Activated CD8-positive, alpha-beta T cell treated with anti-CD3 and anti-CD28 coated beads, Interleukin-2, amount 10 ng/mL, durations not matched to agents 7 days and 5 days (primary cell): ENCODE data around the gene SIK1. TPM values are rescaled to one million over a fixed set of nuclear protein-coding genes. Genes with fewer than 3 reads are reported as not detected.
"Not testable (repeated sequence)": the region's sequence is repeated elsewhere in the genome, so short reads cannot be mapped to it uniquely, and the experiment has no call there.

Experiments used
- ATAC-seq: fragments of 150-1000 bp; cut with Tn5 transposase; one replicate; pipeline ENCODE4 v1.10.0; 2021; ENCODE audit warnings: moderate library complexity
- CTCF ChIA-PET: fragments of 350-600 bp; sonication (Branson Sonifier 250); formaldehyde crosslinking; loops from one replicate; lab custom pipeline; 2021; ENCODE audit warnings: antibody characterized with exemption; lab: Charles Lee
- POLR2A ChIA-PET: fragments of 350-600 bp; sonication (Branson Sonifier 250); formaldehyde crosslinking; loops from one replicate; lab custom pipeline; 2021; ENCODE audit warnings: antibody characterized with exemption; lab: Charles Lee
- DNase-seq: peaks from one replicate; pipeline ENCODE4 v3.0.0-alpha.2; 2020
- H3K27ac Mint-ChIP-seq: one replicate; pipeline ENCODE4 v1.8.0; 2021; ENCODE audit warnings: mild to moderate bottlenecking, mixed read lengths
- H3K27me3 Mint-ChIP-seq: one replicate; pipeline ENCODE4 v1.8.0; 2021; ENCODE audit warnings: low read depth, mixed read lengths
- H3K36me3 Mint-ChIP-seq: one replicate; pipeline ENCODE4 v1.8.0; 2021; ENCODE audit warnings: low read depth, mixed read lengths
- H3K4me1 Mint-ChIP-seq: one replicate; pipeline ENCODE4 v1.8.0; 2021; ENCODE audit warnings: low read depth, mixed read lengths
- H3K4me3 Mint-ChIP-seq: one replicate; pipeline ENCODE4 v1.8.0; 2021; ENCODE audit warnings: mild to moderate bottlenecking, mixed read lengths
- H3K9me3 Mint-ChIP-seq: one replicate; pipeline ENCODE4 v1.8.0; 2022; ENCODE audit warnings: mixed read lengths; ENCODE audit not compliant: insufficient read depth
- total RNA-seq, 2 experiments: library from RNA; stranded (reverse); gene quantifications; one replicate each; pipeline ENCODE4 v1.2.3, GENCODE V29; 2021

The SIK1 gene
- 10 to 100 TPM; 30.1 to 31.5 TPM for total RNA-seq

DNA sequence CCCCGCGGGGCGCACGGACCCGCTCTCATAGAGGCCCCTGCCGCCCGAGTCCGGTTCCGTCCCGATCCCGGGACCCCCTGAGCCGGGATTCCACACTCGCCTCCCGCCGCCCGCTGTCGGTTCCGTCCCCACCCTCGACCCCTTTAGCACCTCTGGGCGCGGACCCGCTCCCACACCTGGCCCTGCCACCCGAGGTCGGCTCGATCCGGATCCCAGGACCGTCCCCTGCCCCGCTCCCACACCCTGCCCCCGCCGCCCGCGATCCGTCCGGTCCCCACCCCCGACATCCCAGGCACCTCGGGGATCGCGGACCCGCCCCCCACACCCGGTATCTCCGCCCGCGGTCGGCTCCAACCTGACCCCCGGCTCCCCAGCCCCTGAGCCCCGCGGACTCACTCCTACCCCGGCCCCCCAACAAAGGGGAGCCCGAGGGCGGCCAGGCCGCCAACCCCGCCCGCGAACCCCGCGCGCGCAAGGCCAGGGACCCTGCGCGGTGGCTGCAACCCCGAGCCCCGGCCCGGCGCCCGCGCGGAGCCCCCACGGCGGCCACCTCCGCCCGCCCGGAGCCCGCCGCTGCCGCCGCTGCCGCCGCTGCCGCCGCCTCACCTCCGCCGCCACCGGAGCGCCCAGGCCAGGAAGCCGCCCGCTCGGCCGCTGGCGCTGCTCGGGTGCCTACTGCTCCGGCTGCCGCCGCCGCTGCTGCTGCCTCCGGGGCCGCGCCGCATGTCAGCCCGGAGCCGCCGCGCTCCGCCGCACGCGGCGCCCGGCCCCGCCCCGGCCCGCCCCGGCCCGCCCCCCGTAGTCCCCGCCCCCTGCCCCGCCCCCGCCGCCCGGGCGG lies at the start of gene SIK1:
SIK1 (minus strand) TSS at position 728 of the 838 bp plus-strand sequence. CDS start 953 bp downstream, outside the sequence.
- H3K27ac Mint-ChIP-seq, CTCF ChIA-PET, H3K4me3 Mint-ChIP-seq, H3K4me1 Mint-ChIP-seq, H3K27me3 Mint-ChIP-seq, H3K36me3 Mint-ChIP-seq, POLR2A ChIA-PET, H3K9me3 Mint-ChIP-seq, DNase-seq: not testable (repeated sequence)
- ATAC-seq = peak; percentile 81

DNA sequence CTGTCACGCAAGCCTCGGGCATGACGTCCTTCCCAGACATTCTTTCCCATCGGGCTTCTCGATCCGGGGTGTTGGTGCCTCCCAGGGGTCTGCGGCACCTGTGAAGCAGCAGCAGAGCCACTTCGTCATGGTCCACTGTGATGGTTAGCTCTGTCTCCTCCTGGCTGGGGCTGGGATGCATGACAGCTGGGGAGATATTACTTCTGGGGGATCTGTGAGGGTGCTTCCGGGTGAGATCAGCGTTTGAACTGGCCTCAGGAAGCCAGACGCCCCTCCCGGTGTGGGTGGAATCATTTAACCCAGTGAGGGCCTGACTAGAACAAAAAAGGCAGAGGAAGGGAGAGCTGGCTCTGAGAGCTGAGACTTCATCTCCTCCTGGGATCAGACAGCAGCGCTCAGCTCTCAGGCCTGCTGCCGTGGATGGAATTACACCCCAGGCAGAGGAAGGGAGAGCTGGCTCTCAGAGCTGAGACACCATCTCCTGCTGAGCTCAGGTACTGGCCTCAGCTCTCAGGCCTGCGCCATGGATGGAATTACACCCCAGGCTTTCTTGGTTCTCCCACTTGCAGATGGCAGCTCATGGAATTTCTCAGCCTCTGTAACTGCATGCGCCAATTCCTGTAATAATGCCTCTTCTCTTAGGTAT lies 44.8 kb upstream of the SIK1 start:
- DNase-seq, H3K9me3 Mint-ChIP-seq, CTCF ChIA-PET, H3K27me3 Mint-ChIP-seq, ATAC-seq, H3K4me3 Mint-ChIP-seq, H3K36me3 Mint-ChIP-seq, POLR2A ChIA-PET, H3K27ac Mint-ChIP-seq, H3K4me1 Mint-ChIP-seq: not testable (repeated sequence)

- POLR2A ChIA-PET, H3K36me3 Mint-ChIP-seq, H3K27me3 Mint-ChIP-seq, ATAC-seq, H3K4me1 Mint-ChIP-seq, H3K4me3 Mint-ChIP-seq, H3K27ac Mint-ChIP-seq, CTCF ChIA-PET, H3K9me3 Mint-ChIP-seq, DNase-seq: not testable (repeated sequence)
Measured at GRCh38 chr21:43469719-43470458, 43.0 kb upstream of the SIK1 start.

- no peaks in the 10 kb centered on the region for H3K4me1 Mint-ChIP-seq
- DNase-seq = peak; percentile 20
- H3K9me3 Mint-ChIP-seq = no peaks in the 10 kb centered on the region
- ATAC-seq = no peak
- ChIA-PET CTCF (no interaction called here), POLR2A (no interaction called here)
- peak overlapping the region; percentile 86 for H3K27ac Mint-ChIP-seq
- H3K36me3 Mint-ChIP-seq = no peaks in the 10 kb centered on the region
- no peaks in the 10 kb centered on the region for H3K27me3 Mint-ChIP-seq
- H3K4me3 Mint-ChIP-seq = peak overlapping the region; percentile 36
Measured at GRCh38 chr21:43467785-43468184, 40.9 kb upstream of the SIK1 start.

DNA sequence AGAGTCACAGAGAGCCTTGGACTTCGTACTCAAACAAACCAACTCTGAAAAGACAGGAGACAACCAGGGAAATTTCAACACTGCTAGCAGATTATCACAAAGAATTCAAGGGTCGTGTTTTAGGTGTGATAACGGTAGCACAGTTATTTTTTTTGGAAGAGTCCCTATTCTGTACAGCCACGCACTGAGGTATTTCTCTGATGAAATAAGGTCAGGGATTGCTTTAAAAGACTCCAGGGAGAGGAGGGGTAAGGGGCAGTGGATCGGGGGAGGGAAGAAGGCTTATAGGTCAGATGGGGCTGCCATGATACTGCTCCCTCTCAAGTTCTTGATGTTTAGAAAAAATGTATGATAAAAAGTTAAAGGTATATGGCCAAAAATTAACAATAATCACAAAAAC lies 38.2 kb upstream of the SIK1 start:
- DNase-seq, H3K36me3 Mint-ChIP-seq, H3K9me3 Mint-ChIP-seq, H3K27ac Mint-ChIP-seq, H3K27me3 Mint-ChIP-seq, H3K4me3 Mint-ChIP-seq, H3K4me1 Mint-ChIP-seq, POLR2A ChIA-PET, ATAC-seq, CTCF ChIA-PET: not testable (repeated sequence)

DNA sequence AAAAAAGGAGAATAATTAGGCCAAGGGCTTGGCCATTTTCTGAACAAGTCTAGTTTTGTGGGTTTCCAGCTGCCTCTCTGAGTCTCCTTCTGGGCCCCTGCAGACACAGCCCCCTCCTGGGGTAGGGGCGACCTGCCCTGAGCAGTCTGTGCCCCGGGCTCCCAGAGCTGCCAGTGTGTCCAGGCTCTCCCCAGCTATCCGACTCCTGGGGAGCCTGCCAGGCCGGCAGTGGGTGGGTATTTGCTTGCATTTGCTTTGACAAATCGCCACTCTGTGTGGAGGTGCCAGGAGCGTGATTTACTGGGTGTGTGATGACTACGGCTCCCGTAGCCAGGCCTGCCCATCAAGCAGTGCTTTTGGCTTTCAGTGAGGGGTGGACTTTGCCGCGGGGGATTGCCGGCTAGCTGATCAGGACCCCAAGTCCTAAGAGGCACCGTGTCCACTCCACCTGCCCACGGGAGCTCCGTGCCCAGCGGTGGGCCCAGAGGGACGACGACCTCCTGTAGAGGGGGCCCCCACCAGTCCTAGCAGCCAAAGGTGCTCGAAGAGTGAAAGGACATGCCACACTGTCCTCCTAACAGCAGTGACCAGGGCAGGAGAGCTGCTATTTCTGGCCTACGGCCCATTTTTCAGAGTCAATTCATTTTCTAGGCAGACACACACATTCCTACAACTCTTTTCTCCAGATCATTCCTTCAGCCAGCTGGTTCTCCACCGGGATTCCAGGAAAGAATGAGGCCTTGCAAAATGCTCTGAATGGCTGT lies 36.7 kb upstream of the SIK1 start:
- H3K4me1 Mint-ChIP-seq, H3K27ac Mint-ChIP-seq, H3K36me3 Mint-ChIP-seq, POLR2A ChIA-PET, H3K27me3 Mint-ChIP-seq, ATAC-seq, DNase-seq, H3K4me3 Mint-ChIP-seq, H3K9me3 Mint-ChIP-seq, CTCF ChIA-PET: not testable (repeated sequence)

DNA sequence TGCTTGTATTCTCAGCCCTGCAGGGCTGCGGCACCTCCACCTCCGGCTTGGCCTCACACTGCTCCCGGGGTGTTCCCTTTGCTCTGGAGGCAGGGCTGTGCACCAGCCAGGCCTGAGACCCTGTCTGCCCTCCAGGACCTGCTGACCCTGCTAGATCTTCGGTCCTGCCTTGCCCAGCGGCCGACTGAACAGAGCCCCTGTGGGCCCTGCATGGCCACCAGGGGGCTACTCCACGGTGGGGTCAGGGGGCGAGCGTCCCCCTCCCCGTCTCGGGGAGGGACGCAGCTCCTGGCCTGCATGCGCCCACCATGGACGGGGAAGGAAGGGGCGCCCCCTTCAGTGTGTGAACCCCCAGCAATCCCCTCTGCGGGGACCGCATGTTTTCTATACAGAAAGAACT lies 36.0 kb upstream of the SIK1 start:
- POLR2A ChIA-PET, DNase-seq, ATAC-seq, CTCF ChIA-PET, H3K36me3 Mint-ChIP-seq, H3K27ac Mint-ChIP-seq, H3K4me3 Mint-ChIP-seq, H3K9me3 Mint-ChIP-seq, H3K27me3 Mint-ChIP-seq, H3K4me1 Mint-ChIP-seq: not testable (repeated sequence)

DNA sequence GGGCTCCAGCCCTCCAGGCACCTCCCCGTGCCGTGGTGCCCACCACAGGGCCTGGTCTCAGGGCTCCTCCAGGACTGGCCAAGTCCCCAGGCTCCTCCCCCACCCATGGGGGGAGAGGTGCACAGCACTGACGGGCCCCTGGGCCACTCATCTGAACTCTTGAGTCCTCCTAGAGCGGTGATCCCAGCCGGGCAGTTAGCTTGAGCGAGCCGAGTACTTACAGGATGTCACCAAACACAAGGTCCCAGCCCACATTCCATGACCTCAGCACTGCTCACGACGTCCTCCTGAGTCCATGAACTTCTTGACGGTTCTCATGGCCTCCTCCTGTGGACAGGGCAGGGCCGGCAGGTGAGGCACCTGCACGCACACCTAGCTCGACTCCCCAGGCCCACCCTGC lies 33.5 kb upstream of the SIK1 start:
- H3K4me3 Mint-ChIP-seq, H3K9me3 Mint-ChIP-seq, H3K4me1 Mint-ChIP-seq, H3K36me3 Mint-ChIP-seq, POLR2A ChIA-PET, CTCF ChIA-PET, ATAC-seq, H3K27ac Mint-ChIP-seq, H3K27me3 Mint-ChIP-seq, DNase-seq: not testable (repeated sequence)

GRCh38 chr21:43458995-43459394 lies 32.1 kb upstream of the SIK1 start:
- H3K9me3 Mint-ChIP-seq, H3K27me3 Mint-ChIP-seq, H3K4me1 Mint-ChIP-seq, POLR2A ChIA-PET, H3K36me3 Mint-ChIP-seq, H3K27ac Mint-ChIP-seq, H3K4me3 Mint-ChIP-seq, ATAC-seq, DNase-seq, CTCF ChIA-PET: not testable (repeated sequence)

DNA sequence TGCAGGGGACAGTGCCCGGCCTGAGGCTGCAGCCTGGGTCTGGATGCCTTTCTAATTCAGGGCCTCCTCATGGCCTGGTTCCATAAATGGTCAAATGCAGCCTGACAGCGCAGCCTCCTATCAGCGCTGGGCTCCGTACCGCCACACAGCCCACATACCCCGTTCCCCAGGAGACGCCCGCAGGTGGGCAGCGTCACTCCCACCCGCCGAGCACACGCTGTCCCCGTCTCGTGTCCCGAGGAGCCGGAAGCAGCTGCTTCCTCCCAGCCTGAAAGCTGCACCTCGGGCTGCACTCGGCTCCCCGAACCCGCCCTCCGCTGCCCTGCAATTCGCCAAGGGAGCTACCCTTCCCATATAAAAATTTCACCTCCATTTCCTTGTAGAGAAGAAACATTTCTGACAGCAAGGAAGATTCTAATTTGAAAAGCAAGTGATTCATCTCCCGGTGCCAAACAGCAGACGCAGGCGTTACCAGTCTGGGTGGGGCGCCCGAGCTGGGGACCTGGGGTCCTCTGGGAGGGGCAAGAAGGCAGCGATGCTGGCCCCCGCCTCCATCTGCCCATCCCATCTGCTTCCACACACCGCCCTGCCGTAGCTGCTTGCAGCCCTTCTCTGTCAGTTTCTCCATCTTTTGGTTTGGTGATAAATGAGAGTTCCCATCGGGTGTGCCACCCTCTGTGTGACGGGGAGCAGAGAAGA lies 29.8 kb upstream of the SIK1 start:
- H3K27me3 Mint-ChIP-seq, CTCF ChIA-PET, POLR2A ChIA-PET, DNase-seq, H3K4me1 Mint-ChIP-seq, H3K36me3 Mint-ChIP-seq, H3K27ac Mint-ChIP-seq, H3K4me3 Mint-ChIP-seq, H3K9me3 Mint-ChIP-seq: not testable (repeated sequence)
- peak; percentile 52 for ATAC-seq

- DNase-seq, H3K36me3 Mint-ChIP-seq, POLR2A ChIA-PET, H3K4me3 Mint-ChIP-seq, H3K9me3 Mint-ChIP-seq, H3K27ac Mint-ChIP-seq, ATAC-seq, CTCF ChIA-PET, H3K27me3 Mint-ChIP-seq, H3K4me1 Mint-ChIP-seq: not testable (repeated sequence)
Measured at GRCh38 chr21:43455717-43456116, 28.8 kb upstream of the SIK1 start.
